Measurements from ENCODE around the gene WDR74. TPM values are rescaled to one million over a fixed set of nuclear protein-coding genes. Genes with fewer than 3 reads are reported as not detected.
"Not testable (repeated sequence)": the region's sequence is repeated elsewhere in the genome, so short reads cannot be mapped to it uniquely, and the experiment has no call there.

WDR74 gene
- total RNA-seq, 4 donors from 2014 or later = 66.4 to 133 (median 87.0) TPM

DNA sequence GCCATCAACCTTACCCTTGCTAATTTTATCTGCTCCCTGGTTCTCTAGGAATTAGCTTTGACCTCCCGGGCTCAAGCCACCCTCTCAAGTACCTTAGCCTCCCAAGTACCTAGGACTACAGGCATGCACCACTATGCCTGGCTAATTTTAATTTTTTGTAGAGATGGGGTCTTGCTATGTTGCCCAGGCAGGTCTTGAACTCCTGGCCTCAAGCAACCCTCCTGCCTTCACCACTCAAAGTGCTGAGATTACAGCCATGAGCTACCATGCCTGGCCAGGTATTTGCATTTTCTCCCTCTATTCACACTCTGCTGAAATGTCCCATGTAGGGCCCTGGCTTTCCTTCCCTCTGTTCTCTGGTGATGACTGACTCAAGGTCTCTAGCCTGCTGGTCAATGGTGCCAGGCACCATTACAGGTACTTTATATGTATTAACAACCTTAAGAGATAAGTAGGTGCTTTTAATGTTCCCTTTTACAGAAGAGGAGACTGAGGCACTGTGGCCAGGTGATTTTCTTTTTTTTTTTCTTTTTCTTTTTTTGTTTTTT lies 8.5 kb upstream of the WDR74 start:
- Histone ChIP-seq H3K36me3 (peaks cover 0 to 15% of the 10 kb centered on the region in 2 donors), H3K27ac (no peak overlapping the region), H3K27me3 (no peaks in the 10 kb centered on the region), H3K4me1 (no peaks in the 10 kb centered on the region), H3K9me3 (no peaks in the 10 kb centered on the region), H3K4me3 (no peak overlapping the region)
- in situ Hi-C loops (cut with MboI; ENCODE audit: low sequenced_read_pairs in 4 of 4) (no loop called here), intact Hi-C loops (cut with DNase I; ENCODE audit: low total_unique reads) (no loop called here)
- ATAC-seq (no peak), DNase-seq (no peak)
- TF ChIP-seq POLR2A (IDR thresholded peaks at IDR 0.05) = no peak
- TF ChIP-seq, protein P1, sequence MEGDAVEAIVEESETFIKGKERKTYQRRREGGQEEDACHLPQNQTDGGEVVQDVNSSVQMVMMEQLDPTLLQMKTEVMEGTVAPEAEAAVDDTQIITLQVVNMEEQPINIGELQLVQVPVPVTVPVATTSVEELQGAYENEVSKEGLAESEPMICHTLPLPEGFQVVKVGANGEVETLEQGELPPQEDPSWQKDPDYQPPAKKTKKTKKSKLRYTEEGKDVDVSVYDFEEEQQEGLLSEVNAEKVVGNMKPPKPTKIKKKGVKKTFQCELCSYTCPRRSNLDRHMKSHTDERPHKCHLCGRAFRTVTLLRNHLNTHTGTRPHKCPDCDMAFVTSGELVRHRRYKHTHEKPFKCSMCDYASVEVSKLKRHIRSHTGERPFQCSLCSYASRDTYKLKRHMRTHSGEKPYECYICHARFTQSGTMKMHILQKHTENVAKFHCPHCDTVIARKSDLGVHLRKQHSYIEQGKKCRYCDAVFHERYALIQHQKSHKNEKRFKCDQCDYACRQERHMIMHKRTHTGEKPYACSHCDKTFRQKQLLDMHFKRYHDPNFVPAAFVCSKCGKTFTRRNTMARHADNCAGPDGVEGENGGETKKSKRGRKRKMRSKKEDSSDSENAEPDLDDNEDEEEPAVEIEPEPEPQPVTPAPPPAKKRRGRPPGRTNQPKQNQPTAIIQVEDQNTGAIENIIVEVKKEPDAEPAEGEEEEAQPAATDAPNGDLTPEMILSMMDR (IDR thresholded peaks at IDR 0.05 in 4 of 5, conservative IDR thresholded peaks at IDR 0.05 in 1 of 5) = no peak

DNA sequence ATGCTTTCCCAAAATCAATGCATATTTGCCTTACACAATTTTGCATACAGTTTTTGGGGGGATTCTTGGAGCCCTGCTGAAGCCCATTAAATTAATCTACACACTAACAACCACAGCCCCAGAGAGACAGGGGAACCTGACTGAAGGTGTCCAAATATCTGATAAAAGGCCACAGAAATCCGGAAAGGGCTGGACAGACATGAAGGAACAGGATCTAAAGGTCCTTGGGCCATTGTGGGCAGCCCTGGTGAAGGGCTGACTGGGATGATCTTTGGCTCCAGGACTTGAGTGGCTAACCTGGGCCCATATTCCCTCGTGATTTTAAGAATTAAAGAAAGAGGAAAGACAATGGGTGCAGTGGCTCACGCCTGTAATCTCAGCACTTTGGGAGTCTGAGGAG lies 6.8 kb upstream of the WDR74 start:
- H3K27me3 ChIP-seq = no peaks in the 10 kb centered on the region
- in situ Hi-C loops (cut with MboI; ENCODE audit: low sequenced_read_pairs in 4 of 4) = no loop called here
- peaks cover 5 to 7% of the 10 kb centered on the region in 2 donors for H3K4me1 ChIP-seq
- H3K36me3 ChIP-seq = no peaks in the 10 kb centered on the region
- H3K9me3 ChIP-seq = no peaks in the 10 kb centered on the region
- H3K4me3 ChIP-seq = no peak overlapping the region
- no peak for TF ChIP-seq POLR2A (IDR thresholded peaks at IDR 0.05)
- TF ChIP-seq, protein P1 (IDR thresholded peaks at IDR 0.05 in 4 of 5, conservative IDR thresholded peaks at IDR 0.05 in 1 of 5) = no peak
- no peak for DNase-seq
- ATAC-seq = no peak
- intact Hi-C loops (cut with DNase I; ENCODE audit: low total_unique reads) = no loop called here
- no peak overlapping the region for H3K27ac ChIP-seq

DNA sequence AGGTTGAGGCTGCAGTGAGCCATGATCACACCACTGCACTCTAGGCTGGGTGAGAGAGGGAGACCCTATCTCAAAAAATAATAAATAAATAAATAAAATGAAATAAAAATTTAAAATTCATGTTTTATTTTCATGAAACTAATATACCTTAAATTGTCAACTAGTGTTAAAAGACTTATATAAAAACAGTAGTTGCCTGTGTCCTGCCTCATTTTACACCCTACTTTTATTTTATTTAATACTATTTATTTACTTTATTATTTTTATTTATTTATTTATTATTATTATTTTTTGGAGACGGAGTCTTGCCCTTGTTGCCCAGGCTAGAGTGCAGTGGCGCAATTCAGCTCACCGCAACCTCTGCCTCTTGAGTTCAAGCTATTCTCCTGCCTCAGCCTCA lies 4.8 kb upstream of the WDR74 start:
- no peak overlapping the region for H3K27ac ChIP-seq
- H3K9me3 ChIP-seq = no peaks in the 10 kb centered on the region
- peaks cover 5 to 7% of the 10 kb centered on the region in 2 donors for H3K4me1 ChIP-seq
- H3K36me3 ChIP-seq = no peaks in the 10 kb centered on the region
- H3K27me3 ChIP-seq = no peaks in the 10 kb centered on the region
- intact Hi-C loops (cut with DNase I; ENCODE audit: low total_unique reads) = loop anchor here (5.0 kb wide), 2 partner anchors 137 to 297 kb away; partner anchors contain the start of genes AHNAK, BSCL2 and GNG3
- no peak for DNase-seq
- in situ Hi-C loops (cut with MboI; ENCODE audit: low sequenced_read_pairs in 4 of 4) = no loop called here
- no peak for ATAC-seq
- no peak overlapping the region for H3K4me3 ChIP-seq
- TF ChIP-seq, protein P1 (IDR thresholded peaks at IDR 0.05 in 4 of 5, conservative IDR thresholded peaks at IDR 0.05 in 1 of 5) = no peak
- TF ChIP-seq POLR2A (IDR thresholded peaks at IDR 0.05) = no peak

DNA sequence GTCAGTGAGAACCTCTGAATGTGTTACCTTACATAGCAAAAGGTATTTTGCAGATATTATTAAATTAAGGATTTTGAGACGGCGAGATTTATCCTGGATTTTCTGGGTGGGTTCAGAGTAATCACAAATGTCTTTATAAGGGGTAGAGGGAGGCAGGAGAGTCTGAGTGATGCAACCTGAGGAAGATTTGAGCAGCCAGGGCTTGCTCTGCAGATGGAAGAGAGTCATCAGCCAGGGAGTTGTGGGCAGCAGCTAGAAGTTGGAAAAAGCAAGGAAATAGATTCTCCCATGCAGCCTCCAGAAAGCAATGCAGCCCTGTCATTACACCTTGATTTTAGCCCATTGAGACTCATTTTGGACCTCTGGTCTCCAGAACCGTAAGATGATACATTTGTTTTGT lies 4.1 kb upstream of the WDR74 start:
- Histone ChIP-seq H3K27me3 (no peaks in the 10 kb centered on the region), H3K4me3 (no peak overlapping the region), H3K4me1 (peaks cover 8 to 12% of the 10 kb centered on the region in 2 donors), H3K27ac (no peak overlapping the region), H3K9me3 (no peaks in the 10 kb centered on the region), H3K36me3 (no peaks in the 10 kb centered on the region)
- intact Hi-C loops (cut with DNase I; ENCODE audit: low total_unique reads) (loop anchor here (5.0 kb wide), 2 partner anchors 136 to 296 kb away; partner anchors contain the start of genes AHNAK, BSCL2 and GNG3), in situ Hi-C loops (cut with MboI; ENCODE audit: low sequenced_read_pairs in 4 of 4) (no loop called here)
- ATAC-seq = no peak
- TF ChIP-seq, protein P1 (IDR thresholded peaks at IDR 0.05 in 4 of 5, conservative IDR thresholded peaks at IDR 0.05 in 1 of 5) = no peak
- TF ChIP-seq POLR2A (IDR thresholded peaks at IDR 0.05) = no peak
- no peak for DNase-seq

DNA sequence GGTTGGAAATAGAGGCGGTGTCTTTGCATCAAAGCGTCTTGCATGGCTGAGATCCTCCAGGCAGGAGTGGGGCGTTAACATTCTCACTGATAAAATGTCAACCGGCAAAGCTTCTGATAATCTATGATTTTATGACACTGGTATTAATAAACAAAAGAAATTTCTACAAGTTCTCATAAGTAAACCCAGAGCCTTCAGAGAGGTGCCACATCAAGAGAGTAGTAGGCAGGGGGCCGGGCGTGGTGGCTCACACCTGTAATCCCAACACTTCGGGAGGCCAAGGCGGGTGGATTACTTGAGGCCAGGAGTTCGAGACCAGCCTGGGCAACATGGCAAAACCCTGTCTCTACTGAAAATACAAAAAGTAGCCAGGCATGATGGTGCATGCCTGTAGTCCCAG lies 3.5 kb upstream of the WDR74 start:
- intact Hi-C loops (cut with DNase I; ENCODE audit: low total_unique reads) = loop anchor here (1.0 to 5.0 kb wide), 4 partner anchors 12 to 296 kb away; partner anchors contain the start of genes AHNAK, BSCL2 and GNG3
- H3K4me3 ChIP-seq = peak overlapping the region in 1 of 4 donors; percentile 62

More for the DNA sequence above, 3.5 kb upstream of the WDR74 start:
- Histone ChIP-seq H3K27ac (peak overlapping the region; percentile 97 to 99 (median 98)), H3K4me1 (peaks cover 14 to 17% of the 10 kb centered on the region in 2 donors)
- ATAC-seq; H3K27me3 ChIP-seq; H3K36me3 ChIP-seq; in situ Hi-C loops (cut with MboI; ENCODE audit: low sequenced_read_pairs in 4 of 4); H3K9me3 ChIP-seq; DNase-seq: not testable (repeated sequence)

Data from gastrocnemius medialis (tissue), 4 donors.